DMS 273 (cell line): ENCODE measurements around the gene EXOC6B.
A peak's percentile ranks its signal among the peaks of the same experiment; 100 is the strongest.

Experiments
- DNase-seq: peaks from one replicate; lab custom pipeline; 2025; ENCODE audit not compliant: unreplicated experiment; lab: John Stamatoyannopoulos, UW

Gene EXOC6B

GRCh38 chr2:72830273-72830672 lies 4.4 kb upstream of the EXOC6B start:
- no peak for DNase-seq

- no peak for DNase-seq
Measured at GRCh38 chr2:72828840-72829507, 3.1 kb upstream of the EXOC6B start.

GRCh38 chr2:72827966-72828646 lies 2.3 kb upstream of the EXOC6B start:
- no peak for DNase-seq

GRCh38 chr2:72827487-72827886 lies 1.7 kb upstream of the EXOC6B start:
- no peak for DNase-seq

- DNase-seq, result no peak
Measured at GRCh38 chr2:72826156-72826477, 284 bp upstream of the EXOC6B start.

- no peak for DNase-seq
Measured at GRCh38 chr2:72824224-72824842, 1.5 kb downstream of the EXOC6B start.

GRCh38 chr2:72822794-72823193 lies 3.0 kb downstream of the EXOC6B start:
- DNase-seq, result no peak

- DNase-seq, result no peak
Measured at GRCh38 chr2:72821983-72822382, 3.9 kb downstream of the EXOC6B start.

- no peak for DNase-seq
Measured at GRCh38 chr2:72821118-72821517, 4.7 kb downstream of the EXOC6B start.

GRCh38 chr2:72819501-72819900 lies 6.3 kb downstream of the EXOC6B start:
- no peak for DNase-seq

GRCh38 chr2:72815655-72816278 lies 10.1 kb downstream of the EXOC6B start:
- no peak for DNase-seq

- no peak for DNase-seq
Measured at GRCh38 chr2:72813841-72814240, 12.0 kb downstream of the EXOC6B start.

GRCh38 chr2:72810165-72810564 lies 15.7 kb downstream of the EXOC6B start:
- DNase-seq, result no peak

- DNase-seq, result no peak
Measured at GRCh38 chr2:72809095-72809494, 16.7 kb downstream of the EXOC6B start.

GRCh38 chr2:72806280-72806945 lies 19.4 kb downstream of the EXOC6B start:
- DNase-seq, result no peak

GRCh38 chr2:72803626-72804320 lies 22.1 kb downstream of the EXOC6B start:
- peak; percentile 23 for DNase-seq

GRCh38 chr2:72803151-72803550 lies 22.7 kb downstream of the EXOC6B start:
- DNase-seq, result no peak

- DNase-seq, result no peak
Measured at GRCh38 chr2:72800492-72800891, 25.3 kb downstream of the EXOC6B start.

- no peak for DNase-seq
Measured at GRCh38 chr2:72797740-72798139, 28.1 kb downstream of the EXOC6B start.

- DNase-seq, result no peak
Measured at GRCh38 chr2:72796766-72797165, 29.1 kb downstream of the EXOC6B start.

- DNase-seq, result no peak
Measured at GRCh38 chr2:72794572-72794971, 31.3 kb downstream of the EXOC6B start.
